IPS-18a (cell line): ENCODE results near the gene NIPAL1.

Experiments
- H3K27ac ChIP-seq: one replicate; pipeline ENCODE4 v1.5.1; 2013; ENCODE audit warnings: low read length
- H3K27me3 ChIP-seq: one replicate; pipeline ENCODE4 v1.6.1; 2013; ENCODE audit warnings: mild to moderate bottlenecking, low read length; ENCODE audit not compliant: control insufficient read depth, insufficient read depth
- H3K36me3 ChIP-seq: one replicate; pipeline ENCODE4 v1.6.1; 2013; ENCODE audit warnings: low read depth, low read length; ENCODE audit not compliant: control insufficient read depth
- H3K4me1 ChIP-seq: one replicate; pipeline ENCODE4 v1.6.1; 2013; ENCODE audit warnings: low read depth, low read length; ENCODE audit not compliant: control insufficient read depth
- H3K4me3 ChIP-seq: one replicate; pipeline ENCODE4 v1.5.1; 2013; ENCODE audit warnings: low read length
- H3K9ac ChIP-seq: one replicate; pipeline ENCODE4 v1.6.1; 2013; ENCODE audit warnings: mild to moderate bottlenecking, low read length, moderate library complexity
- H3K9me3 ChIP-seq: one replicate; pipeline ENCODE4 v1.6.1; 2013; ENCODE audit warnings: low read depth, low read length; ENCODE audit not compliant: control insufficient read depth

Gene NIPAL1

GRCh38 chr4:48042979-48043461 lies 26.4 kb downstream of the NIPAL1 start:
- Histone ChIP-seq H3K4me1 (no peaks in the 10 kb centered on the region), H3K9ac (no peak overlapping the region), H3K9me3 (no peaks in the 10 kb centered on the region), H3K4me3 (no peak overlapping the region), H3K27ac (no peak overlapping the region), H3K36me3 (no peaks in the 10 kb centered on the region), H3K27me3 (no peaks in the 10 kb centered on the region)

GRCh38 chr4:48043504-48043903 lies 26.9 kb downstream of the NIPAL1 start:
- H3K36me3 ChIP-seq = no peaks in the 10 kb centered on the region
- no peak overlapping the region for H3K9ac ChIP-seq
- no peak overlapping the region for H3K4me3 ChIP-seq
- H3K27me3 ChIP-seq = no peaks in the 10 kb centered on the region
- no peak overlapping the region for H3K27ac ChIP-seq
- H3K4me1 ChIP-seq = no peaks in the 10 kb centered on the region
- H3K9me3 ChIP-seq = no peaks in the 10 kb centered on the region

GRCh38 chr4:48044298-48044697 lies 27.7 kb downstream of the NIPAL1 start:
- Histone ChIP-seq H3K9me3 (no peaks in the 10 kb centered on the region), H3K9ac (no peak overlapping the region), H3K27ac (no peak overlapping the region), H3K4me1 (no peaks in the 10 kb centered on the region), H3K36me3 (no peaks in the 10 kb centered on the region), H3K27me3 (no peaks in the 10 kb centered on the region), H3K4me3 (no peak overlapping the region)

- Histone ChIP-seq H3K27me3 (no peaks in the 10 kb centered on the region), H3K27ac (no peak overlapping the region), H3K4me1 (no peaks in the 10 kb centered on the region), H3K36me3 (no peaks in the 10 kb centered on the region), H3K9ac (no peak overlapping the region), H3K4me3 (no peak overlapping the region), H3K9me3 (no peaks in the 10 kb centered on the region)
Measured at GRCh38 chr4:48046059-48046458, 29.5 kb downstream of the NIPAL1 start.

GRCh38 chr4:48047421-48047844 lies 30.9 kb downstream of the NIPAL1 start:
- Histone ChIP-seq H3K27me3 (no peaks in the 10 kb centered on the region), H3K27ac (no peak overlapping the region), H3K4me1 (no peaks in the 10 kb centered on the region), H3K36me3 (no peaks in the 10 kb centered on the region), H3K9me3 (no peaks in the 10 kb centered on the region), H3K9ac (no peak overlapping the region), H3K4me3 (no peak overlapping the region)

- Histone ChIP-seq H3K4me1 (no peaks in the 10 kb centered on the region), H3K27ac (no peak overlapping the region), H3K9ac (no peak overlapping the region), H3K4me3 (no peak overlapping the region), H3K27me3 (no peaks in the 10 kb centered on the region), H3K9me3 (no peaks in the 10 kb centered on the region), H3K36me3 (no peaks in the 10 kb centered on the region)
Measured at GRCh38 chr4:48047896-48048295, 31.3 kb downstream of the NIPAL1 start.

GRCh38 chr4:48049483-48049882 lies 32.9 kb downstream of the NIPAL1 start:
- Histone ChIP-seq H3K27ac (no peak overlapping the region), H3K36me3 (no peaks in the 10 kb centered on the region), H3K4me3 (no peak overlapping the region), H3K9ac (no peak overlapping the region), H3K4me1 (no peaks in the 10 kb centered on the region), H3K27me3 (no peaks in the 10 kb centered on the region), H3K9me3 (no peaks in the 10 kb centered on the region)

- H3K27me3 ChIP-seq = no peaks in the 10 kb centered on the region
- H3K4me3 ChIP-seq = no peak overlapping the region
- no peak overlapping the region for H3K27ac ChIP-seq
- H3K4me1 ChIP-seq = no peaks in the 10 kb centered on the region
- no peaks in the 10 kb centered on the region for H3K36me3 ChIP-seq
- H3K9me3 ChIP-seq = no peaks in the 10 kb centered on the region
- no peak overlapping the region for H3K9ac ChIP-seq
Measured at GRCh38 chr4:48051078-48051477, 34.5 kb downstream of the NIPAL1 start.

GRCh38 chr4:48058617-48059530 lies 42.3 kb downstream of the NIPAL1 start:
- no peaks in the 10 kb centered on the region for H3K4me1 ChIP-seq
- no peaks in the 10 kb centered on the region for H3K27me3 ChIP-seq

GRCh38 chr4:48064349-48064748 lies 47.8 kb downstream of the NIPAL1 start:
- no peaks in the 10 kb centered on the region for H3K4me1 ChIP-seq
- H3K9ac ChIP-seq = no peak overlapping the region
- no peak overlapping the region for H3K27ac ChIP-seq
- no peaks in the 10 kb centered on the region for H3K27me3 ChIP-seq
- H3K9me3 ChIP-seq = no peaks in the 10 kb centered on the region
- no peak overlapping the region for H3K4me3 ChIP-seq
- no peaks in the 10 kb centered on the region for H3K36me3 ChIP-seq

More at GRCh38 chr4:48058617-48059530, 42.3 kb downstream of the NIPAL1 start:
- Histone ChIP-seq H3K27ac (no peak overlapping the region), H3K4me3 (no peak overlapping the region), H3K36me3 (no peaks in the 10 kb centered on the region), H3K9ac (no peak overlapping the region), H3K9me3 (no peaks in the 10 kb centered on the region)

GRCh38 chr4:48065587-48066052 lies 49.0 kb downstream of the NIPAL1 start:
- no peak overlapping the region for H3K4me3 ChIP-seq
- no peak overlapping the region for H3K9ac ChIP-seq
- H3K4me1 ChIP-seq = no peaks in the 10 kb centered on the region
- no peaks in the 10 kb centered on the region for H3K27me3 ChIP-seq
- no peaks in the 10 kb centered on the region for H3K9me3 ChIP-seq
- H3K27ac ChIP-seq = no peak overlapping the region
- no peaks in the 10 kb centered on the region for H3K36me3 ChIP-seq

GRCh38 chr4:48067536-48067935 lies 51.0 kb downstream of the NIPAL1 start:
- Histone ChIP-seq H3K36me3 (no peaks in the 10 kb centered on the region), H3K27me3 (no peaks in the 10 kb centered on the region), H3K4me1 (no peaks in the 10 kb centered on the region), H3K9me3 (no peaks in the 10 kb centered on the region), H3K9ac (no peak overlapping the region), H3K4me3 (no peak overlapping the region), H3K27ac (no peak overlapping the region)
